DND-41 (cell line): ENCODE measurements around the gene IL10.
"Not testable (repeated sequence)": the region's sequence is repeated elsewhere in the genome, so short reads cannot be mapped to it uniquely, and the experiment has no call there.

Experiments used
- ATAC-seq: fragments of 200-7000 bp; cut with Tn5 transposase; 3 replicates; pipeline ENCODE4 v1.9.1; 2021; ENCODE audit warnings: low read depth; ENCODE audit not compliant: insufficient read depth
- DNase-seq: peaks from one replicate; pipeline ENCODE4 v3.0.0-alpha.2; 2020
- H2AFZ ChIP-seq: 2 replicates; pipeline ENCODE4 v1.6.0; 2012; ENCODE audit warnings: low read depth, low read length
- H3K27ac ChIP-seq: 2 replicates; pipeline ENCODE4 v1.5.1; 2012; ENCODE audit warnings: low read length, inconsistent platforms
- H3K27me3 ChIP-seq: fragments of 200-600 bp; sonication (generic); 2 replicates; pipeline ENCODE4 v1.6.0; 2012; ENCODE audit warnings: low read length, mild to moderate bottlenecking, inconsistent platforms; ENCODE audit not compliant: insufficient read depth, poor library complexity
- H3K36me3 ChIP-seq: 2 replicates; pipeline ENCODE4 v1.5.1; 2012; ENCODE audit warnings: low read length, inconsistent platforms; ENCODE audit not compliant: insufficient read depth
- H3K4me1 ChIP-seq: 2 replicates; pipeline ENCODE4 v1.5.1; 2012; ENCODE audit warnings: mild to moderate bottlenecking, low read length; ENCODE audit not compliant: insufficient read depth
- H3K4me2 ChIP-seq: 2 replicates; pipeline ENCODE4 v1.6.0; 2012; ENCODE audit warnings: mild to moderate bottlenecking, moderate library complexity, low read length, inconsistent platforms; ENCODE audit not compliant: insufficient read depth
- H3K4me3 ChIP-seq, 2 experiments: fragments of 200-600 bp in 1 of 2; shearing (Covaris generic) in 1 of 2; 2 replicates each; pipeline ENCODE4 v1.5.1; 2012 to 2016; ENCODE audit warnings: inconsistent platforms in 2 of 2, low read length in 2 of 2, mild to moderate bottlenecking in 2 of 2, low read depth in 1 of 2, moderate library complexity in 1 of 2
- H3K79me2 ChIP-seq: 2 replicates; pipeline ENCODE4 v1.6.0; 2012; ENCODE audit warnings: low read length, inconsistent platforms; ENCODE audit not compliant: insufficient read depth
- H3K9ac ChIP-seq: 2 replicates; pipeline ENCODE4 v1.6.0; 2012; ENCODE audit warnings: low read depth, mild to moderate bottlenecking, inconsistent platforms, low read length, moderate library complexity
- H3K9me3 ChIP-seq: 2 replicates; pipeline ENCODE4 v1.5.1; 2012; ENCODE audit warnings: low read length, moderate library complexity, mild to moderate bottlenecking, inconsistent platforms; ENCODE audit not compliant: insufficient read depth, severe bottlenecking
- H4K20me1 ChIP-seq: 2 replicates; pipeline ENCODE4 v1.6.0; 2012; ENCODE audit warnings: low read length; ENCODE audit not compliant: insufficient read depth
- CTCF ChIP-seq: IDR thresholded peaks from 2 replicates; pipeline ENCODE4 v1.5.1; 2012; ENCODE audit warnings: borderline replicate concordance, low read length, moderate library complexity, mild to moderate bottlenecking; ENCODE audit not compliant: poor library complexity, severe bottlenecking; ENCODE audit errors: extremely low read depth
- EZH2 ChIP-seq: IDR thresholded peaks from 3 replicates; pipeline ENCODE4 v1.6.1; 2012; ENCODE audit warnings: borderline replicate concordance, low read depth, mild to moderate bottlenecking, moderate library complexity, low read length, inconsistent platforms; ENCODE audit not compliant: severe bottlenecking

IL10 gene

DNA sequence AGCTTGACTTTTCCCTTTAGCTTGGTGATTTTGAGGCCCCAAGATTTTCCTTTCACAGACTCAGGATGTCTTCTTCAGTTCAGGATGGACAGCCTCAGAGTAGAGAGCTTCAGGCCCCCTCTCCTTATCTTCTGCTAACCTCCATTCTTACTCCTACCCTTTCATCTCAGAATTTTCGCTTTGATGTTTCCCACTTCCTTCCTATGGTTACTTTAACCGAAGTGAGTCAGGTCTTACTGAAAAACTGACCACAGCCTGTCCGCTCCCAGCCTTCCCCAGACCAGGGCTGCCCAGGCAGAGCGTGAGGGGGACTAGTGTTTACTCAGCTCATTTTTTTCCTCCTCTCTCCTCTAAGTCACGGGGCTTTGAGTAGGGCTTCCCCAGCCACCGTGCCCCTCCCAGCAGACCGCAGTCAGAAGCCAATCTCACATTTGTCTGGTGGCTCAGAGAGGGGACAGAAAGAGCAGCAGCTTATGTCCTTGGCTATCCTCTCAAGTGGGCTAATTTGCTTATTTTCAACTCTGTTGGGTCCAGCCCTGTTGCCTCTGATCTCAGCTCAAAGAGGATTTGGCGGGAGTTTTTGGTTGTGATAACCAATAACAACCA, 5.9 kb downstream of the IL10 start:
- Histone ChIP-seq H3K27me3 (no peaks in the 10 kb centered on the region), H4K20me1 (no peaks in the 10 kb centered on the region), H3K27ac (peak overlapping the region; percentile 72), H3K36me3 (no peaks in the 10 kb centered on the region), H3K9ac (peak overlapping the region; percentile 22), H3K9me3 (no peaks in the 10 kb centered on the region), H2AFZ (no peak overlapping the region), H3K4me1 (peaks cover 73% of the 10 kb centered on the region), H3K4me3 (no peak overlapping the region), H3K79me2 (no peaks in the 10 kb centered on the region), H3K4me2 (peak overlapping the region; percentile 36)
- ATAC-seq: peak; percentile 78
- TF ChIP-seq EZH2 (no peak), CTCF (no peak)
- DNase-seq: peak; percentile 81

GRCh38 chr1:206765771-206766170, 6.5 kb downstream of the IL10 start:
- not testable (repeated sequence) for H3K79me2 ChIP-seq, H3K27me3 ChIP-seq, ATAC-seq, H3K9ac ChIP-seq, H4K20me1 ChIP-seq, H3K4me3 ChIP-seq, H3K36me3 ChIP-seq, H3K9me3 ChIP-seq, H2AFZ ChIP-seq, DNase-seq
- Histone ChIP-seq H3K4me2 (peak overlapping the region; percentile 36; the same call in 1 of the 2 replicates), H3K4me1 (peaks cover 70% of the 10 kb centered on the region), H3K27ac (peak overlapping the region; percentile 72)

- H3K9me3 ChIP-seq, ATAC-seq: not testable (repeated sequence)
Measured at GRCh38 chr1:206762741-206763364, 9.4 kb downstream of the IL10 start.

DNA sequence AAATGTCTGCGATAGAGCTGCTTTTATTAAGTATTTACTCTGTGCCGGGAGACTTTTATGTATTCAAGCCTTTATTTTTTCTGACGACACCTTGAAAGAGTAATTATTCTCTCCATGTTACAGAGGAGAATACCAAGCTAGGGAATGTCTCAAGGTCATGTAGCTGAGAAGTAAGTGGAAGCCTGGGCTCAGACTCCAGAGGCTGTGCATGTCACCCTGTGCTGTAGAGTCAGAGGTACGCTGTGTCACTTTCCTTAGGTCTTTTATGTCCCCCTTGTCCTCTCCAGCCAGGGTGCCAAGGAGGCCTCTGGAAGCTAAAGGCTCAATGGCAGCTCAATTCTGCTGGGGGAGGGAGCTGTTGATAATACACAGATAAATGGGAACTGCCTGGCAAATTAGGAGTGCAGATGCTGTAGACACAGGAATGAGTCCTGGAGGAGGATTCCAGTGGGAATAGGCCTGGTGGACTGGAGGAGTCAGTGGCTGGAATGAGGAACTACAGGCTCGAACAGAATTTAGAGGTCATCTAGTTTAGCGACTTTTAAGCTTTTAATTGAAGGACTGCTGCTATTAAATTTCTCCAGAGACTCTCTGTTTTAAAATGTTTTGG, 11.0 kb downstream of the IL10 start:
- ATAC-seq: no peak
- DNase-seq: no peak
- peak overlapping the region; percentile 16; the same call in 1 of the 2 replicates for H3K27ac ChIP-seq
- TF ChIP-seq CTCF (no peak), EZH2 (no peak)
- peaks cover 56% of the 10 kb centered on the region for H3K4me1 ChIP-seq
- no peaks in the 10 kb centered on the region for H3K79me2 ChIP-seq
- H3K36me3 ChIP-seq: no peaks in the 10 kb centered on the region
- no peaks in the 10 kb centered on the region for H3K27me3 ChIP-seq
- H3K9me3 ChIP-seq: no peaks in the 10 kb centered on the region
- H4K20me1 ChIP-seq: no peaks in the 10 kb centered on the region
- no peak overlapping the region for H3K9ac ChIP-seq
- H3K4me3 ChIP-seq: no peak overlapping the region
- no peak overlapping the region for H2AFZ ChIP-seq
- no peak overlapping the region for H3K4me2 ChIP-seq

More at GRCh38 chr1:206762741-206763364, 9.4 kb downstream of the IL10 start:
- H3K4me2 ChIP-seq, DNase-seq, H3K36me3 ChIP-seq, H2AFZ ChIP-seq, H3K79me2 ChIP-seq, H3K9ac ChIP-seq, H3K27me3 ChIP-seq, H3K27ac ChIP-seq, H4K20me1 ChIP-seq, H3K4me3 ChIP-seq: not testable (repeated sequence)
- H3K4me1 ChIP-seq: peaks cover 56% of the 10 kb centered on the region
